SHP77 treated with DMSO at 0.1 percent for 48 hours (cell line): ENCODE data around the gene RANBP9.

Source experiments
- DNase-seq: peaks from one replicate; lab custom pipeline; 2025; lab: John Stamatoyannopoulos, UW

RANBP9 gene

GRCh38 chr6:13600036-13600435, 111.6 kb downstream of the RANBP9 start:
- DNase-seq, result no peak

GRCh38 chr6:13597073-13597472, 114.6 kb downstream of the RANBP9 start:
- no peak for DNase-seq

GRCh38 chr6:13593720-13594119, 117.9 kb downstream of the RANBP9 start:
- DNase-seq, result no peak

GRCh38 chr6:13593103-13593502, 118.5 kb downstream of the RANBP9 start:
- no peak for DNase-seq

GRCh38 chr6:13591205-13591921, 120.3 kb downstream of the RANBP9 start:
- no peak for DNase-seq

- no peak for DNase-seq
Observed at GRCh38 chr6:13590574-13591153, 121.0 kb downstream of the RANBP9 start.

GRCh38 chr6:13589801-13590200, 121.8 kb downstream of the RANBP9 start:
- DNase-seq, result no peak

GRCh38 chr6:13586603-13587542, 124.8 kb downstream of the RANBP9 start:
- DNase-seq, result no peak

GRCh38 chr6:13581700-13582229, 129.9 kb downstream of the RANBP9 start:
- no peak for DNase-seq

GRCh38 chr6:13579911-13580310, 131.7 kb downstream of the RANBP9 start:
- DNase-seq, result no peak

GRCh38 chr6:13577926-13578325, 133.7 kb downstream of the RANBP9 start:
- no peak for DNase-seq

- no peak for DNase-seq
Observed at GRCh38 chr6:13576017-13576416, 135.6 kb downstream of the RANBP9 start.

GRCh38 chr6:13575377-13575775, 136.3 kb downstream of the RANBP9 start:
- DNase-seq, result no peak

- DNase-seq, result peak; percentile 90
Observed at GRCh38 chr6:13574571-13575376, 136.9 kb downstream of the RANBP9 start, which contains the start of gene SIRT5. TSS of gene SIRT5 (plus strand) at chr6:13574601. CDS start at chr6:13584111, 9,510 bp downstream.

- peak; percentile 83 for DNase-seq
Observed at GRCh38 chr6:13574149-13574570, 137.5 kb downstream of the RANBP9 start.

- no peak for DNase-seq
Observed at GRCh38 chr6:13573669-13574110, 137.9 kb downstream of the RANBP9 start.

- DNase-seq, result no peak
Observed at GRCh38 chr6:13572951-13573654, 138.5 kb downstream of the RANBP9 start.

GRCh38 chr6:13572240-13572639, 139.4 kb downstream of the RANBP9 start:
- DNase-seq, result no peak
